CD4-positive, alpha-beta T cell treated with Interleukin-17A for 4 hours (primary cell): ENCODE measurements around the gene GLRA3.
"Not testable (repeated sequence)": the region's sequence is repeated elsewhere in the genome, so short reads cannot be mapped to it uniquely, and the experiment has no call there.

Experiments used
- DNase-seq: peaks from one replicate; pipeline ENCODE4 v3.0.0-alpha.2; 2020; ENCODE audit warnings: mixed read lengths

Gene GLRA3

GRCh38 chr4:174713181-174713580, 115.9 kb downstream of the GLRA3 start:
- no peak for DNase-seq

GRCh38 chr4:174709526-174709925, 119.5 kb downstream of the GLRA3 start:
- no peak for DNase-seq

- DNase-seq = no peak
These were observed 120.7 kb downstream of the GLRA3 start for GRCh38 chr4:174708381-174708780.

- DNase-seq = no peak
These were observed 121.1 kb downstream of the GLRA3 start for GRCh38 chr4:174707902-174708301.

GRCh38 chr4:174707051-174707676, 121.9 kb downstream of the GLRA3 start:
- DNase-seq = no peak

GRCh38 chr4:174702979-174703478, 126.0 kb downstream of the GLRA3 start:
- DNase-seq = no peak

GRCh38 chr4:174699654-174700053, 129.4 kb downstream of the GLRA3 start:
- no peak for DNase-seq

GRCh38 chr4:174697896-174698295, 131.2 kb downstream of the GLRA3 start:
- DNase-seq = no peak

- no peak for DNase-seq
These were observed 131.8 kb downstream of the GLRA3 start for GRCh38 chr4:174697202-174697601.

- DNase-seq = no peak
These were observed 132.4 kb downstream of the GLRA3 start for GRCh38 chr4:174696657-174697056.

- DNase-seq = not testable (repeated sequence)
These were observed 137.2 kb downstream of the GLRA3 start for GRCh38 chr4:174691876-174692275.

- no peak for DNase-seq
These were observed 138.4 kb downstream of the GLRA3 start for GRCh38 chr4:174690665-174691064.

GRCh38 chr4:174689618-174690017, 139.4 kb downstream of the GLRA3 start:
- DNase-seq = no peak

GRCh38 chr4:174686826-174687225, 142.2 kb downstream of the GLRA3 start:
- DNase-seq = no peak

GRCh38 chr4:174681723-174682300, 147.2 kb downstream of the GLRA3 start:
- DNase-seq = no peak

GRCh38 chr4:174674305-174674840, 154.7 kb downstream of the GLRA3 start:
- DNase-seq = no peak

- no peak for DNase-seq
These were observed 155.2 kb downstream of the GLRA3 start for GRCh38 chr4:174673865-174674264.

GRCh38 chr4:174672276-174672675, 156.8 kb downstream of the GLRA3 start:
- DNase-seq = no peak

- no peak for DNase-seq
These were observed 159.8 kb downstream of the GLRA3 start for GRCh38 chr4:174669270-174669669.

- DNase-seq = no peak
These were observed 163.2 kb downstream of the GLRA3 start for GRCh38 chr4:174665799-174666198.

GRCh38 chr4:174663216-174663615, 165.8 kb downstream of the GLRA3 start:
- DNase-seq = no peak

- DNase-seq = no peak
These were observed 170.8 kb downstream of the GLRA3 start for GRCh38 chr4:174658246-174658645.

- no peak for DNase-seq
These were observed 171.6 kb downstream of the GLRA3 start for GRCh38 chr4:174657472-174657871.

GRCh38 chr4:174654634-174655033, 174.4 kb downstream of the GLRA3 start:
- DNase-seq = no peak
